ENCODE measurements around the gene WNK4.

WNK4 gene

DNA sequence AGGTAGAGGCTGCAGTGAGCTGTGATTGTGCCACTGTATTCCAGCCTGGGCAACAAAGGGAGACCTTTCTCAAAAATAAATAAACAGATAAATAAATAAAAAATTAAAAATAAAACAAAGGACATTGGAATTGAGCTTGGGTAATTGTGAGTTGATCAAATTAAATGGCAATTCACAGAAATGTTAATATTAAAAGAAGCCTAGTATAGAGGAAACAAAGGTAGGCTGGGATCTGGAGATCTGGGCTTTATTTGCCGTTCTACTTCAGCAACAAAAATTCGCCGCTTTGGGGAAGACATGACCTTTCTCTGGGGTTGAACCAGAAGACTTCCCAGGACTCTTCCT is 7.5 kb upstream of the WNK4 start:
- peak overlapping the region; percentile 94; the same call in 1 of the 2 replicates for H3K4me3 ChIP-seq (ENCODE audit: low read length)
- H3K4me1 ChIP-seq (ENCODE audit: control insufficient read depth, insufficient read depth, low read length): no peaks in the 10 kb centered on the region
- H3K27me3 ChIP-seq (ENCODE audit: control insufficient read depth, insufficient read depth, low read length): no peaks in the 10 kb centered on the region
- no peak overlapping the region for H3K27ac ChIP-seq (ENCODE audit: low read length)
- H3K36me3 ChIP-seq (ENCODE audit: control insufficient read depth, insufficient read depth, low read length): peaks cover 3% of the 10 kb centered on the region; the same call in 1 of the 2 replicates
- no peak for DNase-seq (ENCODE audit: low read depth, low spot score)
- WGBS (ENCODE audit: insufficient coverage, insufficient read length): no CpG with 5 or more reads among the region's 3 CpGs
- H3K9me3 ChIP-seq (ENCODE audit: control insufficient read depth, insufficient read depth, low read length): no peaks in the 10 kb centered on the region

GRCh38 chr17:42773290-42774035 is 6.9 kb upstream of the WNK4 start, which contains the start of gene VPS25:
Gene VPS25, plus strand, starts transcription at chr17:42773449. Its CDS starts 27 bp downstream, at chr17:42773476.
- Histone ChIP-seq H3K27ac (ENCODE audit: low read length) (no peak within 1 kb of the TSS), H3K36me3 (ENCODE audit: control insufficient read depth, insufficient read depth, low read length) (peaks cover 4% of the 10 kb centered on the region; the same call in 1 of the 2 replicates), H3K4me1 (ENCODE audit: control insufficient read depth, insufficient read depth, low read length) (no peaks in the 10 kb centered on the region), H3K4me3 (ENCODE audit: low read length) (peak within 1 kb of the TSS; percentile 94), H3K9me3 (ENCODE audit: control insufficient read depth, insufficient read depth, low read length) (no peaks in the 10 kb centered on the region), H3K27me3 (ENCODE audit: control insufficient read depth, insufficient read depth, low read length) (no peaks in the 10 kb centered on the region)
- DNase-seq (ENCODE audit: low read depth, low spot score): no peak
- WGBS (ENCODE audit: insufficient coverage, insufficient read length): no CpG with 5 or more reads among the region's 39 CpGs

DNA sequence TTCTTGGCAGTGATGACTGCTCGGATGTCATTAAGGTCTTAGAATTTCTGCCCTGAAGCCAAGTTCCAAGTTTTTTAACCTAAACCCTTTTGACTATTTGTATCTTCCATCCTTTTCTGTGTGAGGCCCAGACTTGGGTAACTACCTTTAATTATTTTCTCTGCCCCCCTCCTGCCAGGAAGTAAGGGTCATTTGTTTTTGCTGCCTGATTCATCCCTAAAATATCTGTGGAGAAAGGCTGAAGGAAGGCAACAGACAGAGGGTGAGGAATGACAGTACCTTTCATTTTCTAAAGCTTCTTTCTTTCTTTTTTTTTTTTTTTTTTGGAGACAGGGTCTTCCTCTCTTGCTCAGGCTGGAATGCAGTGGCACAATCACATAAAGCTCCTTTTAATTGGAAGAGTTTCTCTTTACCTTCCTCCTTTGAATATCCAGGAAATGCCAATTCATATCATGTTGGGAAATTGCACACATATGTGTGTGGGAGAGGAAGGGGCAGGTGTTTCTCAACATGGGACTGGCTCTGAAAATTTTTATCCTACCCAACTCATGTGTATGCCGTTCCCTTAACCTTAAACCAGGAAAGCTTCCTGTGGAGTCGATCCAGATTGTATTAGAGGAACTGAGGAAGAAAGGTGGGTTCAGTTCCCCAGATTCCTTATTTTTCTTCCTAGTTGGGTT is 6.2 kb upstream of the WNK4 start:
- no peak overlapping the region for H3K27ac ChIP-seq (ENCODE audit: low read length)

GRCh38 chr17:42775534-42776098 is 4.8 kb upstream of the WNK4 start:
- H3K27ac ChIP-seq (ENCODE audit: low read length): no peak overlapping the region
- WGBS (ENCODE audit: insufficient coverage, insufficient read length): no CpG with 5 or more reads among the region's 3 CpGs
- H3K4me3 ChIP-seq (ENCODE audit: low read length): no peak overlapping the region
- H3K36me3 ChIP-seq (ENCODE audit: control insufficient read depth, insufficient read depth, low read length): peaks cover 7% of the 10 kb centered on the region; the same call in 1 of the 2 replicates
- H3K9me3 ChIP-seq (ENCODE audit: control insufficient read depth, insufficient read depth, low read length): no peaks in the 10 kb centered on the region
- DNase-seq (ENCODE audit: low read depth, low spot score): no peak
- H3K27me3 ChIP-seq (ENCODE audit: control insufficient read depth, insufficient read depth, low read length): no peaks in the 10 kb centered on the region
- no peaks in the 10 kb centered on the region for H3K4me1 ChIP-seq (ENCODE audit: control insufficient read depth, insufficient read depth, low read length)

More for the DNA sequence above, 6.2 kb upstream of the WNK4 start:
- DNase-seq (ENCODE audit: low read depth, low spot score): no peak
- H3K27me3 ChIP-seq (ENCODE audit: control insufficient read depth, insufficient read depth, low read length): no peaks in the 10 kb centered on the region
- H3K36me3 ChIP-seq (ENCODE audit: control insufficient read depth, insufficient read depth, low read length): peaks cover 7% of the 10 kb centered on the region; the same call in 1 of the 2 replicates
- peak overlapping the region; percentile 94; the same call in 1 of the 2 replicates for H3K4me3 ChIP-seq (ENCODE audit: low read length)
- no CpG with 5 or more reads among the region's 3 CpGs for WGBS (ENCODE audit: insufficient coverage, insufficient read length)
- no peaks in the 10 kb centered on the region for H3K9me3 ChIP-seq (ENCODE audit: control insufficient read depth, insufficient read depth, low read length)
- H3K4me1 ChIP-seq (ENCODE audit: control insufficient read depth, insufficient read depth, low read length): no peaks in the 10 kb centered on the region

- Histone ChIP-seq H3K9me3 (ENCODE audit: control insufficient read depth, insufficient read depth, low read length) (no peaks in the 10 kb centered on the region), H3K27me3 (ENCODE audit: control insufficient read depth, insufficient read depth, low read length) (peaks cover 9% of the 10 kb centered on the region; the same call in 1 of the 2 replicates), H3K4me1 (ENCODE audit: control insufficient read depth, insufficient read depth, low read length) (peaks cover 4% of the 10 kb centered on the region), H3K27ac (ENCODE audit: low read length) (no peak overlapping the region), H3K4me3 (ENCODE audit: low read length) (no peak overlapping the region), H3K36me3 (ENCODE audit: control insufficient read depth, insufficient read depth, low read length) (peaks cover 7% of the 10 kb centered on the region; the same call in 1 of the 2 replicates)
- no peak for DNase-seq (ENCODE audit: low read depth, low spot score)
- no CpG with 5 or more reads among the region's 5 CpGs for WGBS (ENCODE audit: insufficient coverage, insufficient read length)
These were observed 1.8 kb upstream of the WNK4 start for GRCh38 chr17:42778570-42778969.

DNA sequence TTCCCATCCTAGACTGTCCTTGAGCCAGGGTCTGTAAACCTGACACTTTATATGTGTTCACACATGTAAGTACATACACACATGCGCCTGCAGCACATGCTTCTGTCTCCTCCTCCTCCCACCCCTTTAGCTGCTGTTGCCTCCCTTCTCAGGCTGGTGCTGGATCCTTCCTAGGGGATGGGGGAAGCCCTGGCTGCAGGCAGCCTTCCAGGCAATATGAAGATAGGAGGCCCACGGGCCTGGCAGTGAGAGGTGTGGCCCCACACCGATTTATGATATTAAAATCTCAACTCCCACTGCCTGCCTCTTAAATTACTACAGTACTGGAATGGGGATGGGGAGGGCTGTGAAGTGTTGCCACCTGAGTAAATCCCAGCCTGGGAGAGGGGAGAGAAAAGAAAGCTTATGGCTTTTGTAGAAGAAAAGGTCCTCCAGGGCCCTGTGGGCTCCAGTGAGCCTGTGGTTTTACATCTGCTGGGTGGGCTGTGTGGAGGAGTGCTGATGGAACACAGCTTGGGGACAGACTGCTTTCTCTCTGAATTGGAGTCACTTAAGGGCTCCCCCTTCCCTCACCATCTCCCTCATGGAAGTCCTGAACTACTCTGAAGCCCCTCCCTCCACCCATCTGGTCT is 990 bp upstream of the WNK4 start:
- Histone ChIP-seq H3K4me1 (ENCODE audit: control insufficient read depth, insufficient read depth, low read length) (peaks cover 4% of the 10 kb centered on the region), H3K27ac (ENCODE audit: low read length) (no peak overlapping the region), H3K4me3 (ENCODE audit: low read length) (no peak overlapping the region), H3K36me3 (ENCODE audit: control insufficient read depth, insufficient read depth, low read length) (peaks cover 7% of the 10 kb centered on the region; the same call in 1 of the 2 replicates), H3K9me3 (ENCODE audit: control insufficient read depth, insufficient read depth, low read length) (no peaks in the 10 kb centered on the region), H3K27me3 (ENCODE audit: control insufficient read depth, insufficient read depth, low read length) (peaks cover 9% of the 10 kb centered on the region; the same call in 1 of the 2 replicates)
- DNase-seq (ENCODE audit: low read depth, low spot score): no peak
- no CpG with 5 or more reads among the region's 3 CpGs for WGBS (ENCODE audit: insufficient coverage, insufficient read length)

DNA sequence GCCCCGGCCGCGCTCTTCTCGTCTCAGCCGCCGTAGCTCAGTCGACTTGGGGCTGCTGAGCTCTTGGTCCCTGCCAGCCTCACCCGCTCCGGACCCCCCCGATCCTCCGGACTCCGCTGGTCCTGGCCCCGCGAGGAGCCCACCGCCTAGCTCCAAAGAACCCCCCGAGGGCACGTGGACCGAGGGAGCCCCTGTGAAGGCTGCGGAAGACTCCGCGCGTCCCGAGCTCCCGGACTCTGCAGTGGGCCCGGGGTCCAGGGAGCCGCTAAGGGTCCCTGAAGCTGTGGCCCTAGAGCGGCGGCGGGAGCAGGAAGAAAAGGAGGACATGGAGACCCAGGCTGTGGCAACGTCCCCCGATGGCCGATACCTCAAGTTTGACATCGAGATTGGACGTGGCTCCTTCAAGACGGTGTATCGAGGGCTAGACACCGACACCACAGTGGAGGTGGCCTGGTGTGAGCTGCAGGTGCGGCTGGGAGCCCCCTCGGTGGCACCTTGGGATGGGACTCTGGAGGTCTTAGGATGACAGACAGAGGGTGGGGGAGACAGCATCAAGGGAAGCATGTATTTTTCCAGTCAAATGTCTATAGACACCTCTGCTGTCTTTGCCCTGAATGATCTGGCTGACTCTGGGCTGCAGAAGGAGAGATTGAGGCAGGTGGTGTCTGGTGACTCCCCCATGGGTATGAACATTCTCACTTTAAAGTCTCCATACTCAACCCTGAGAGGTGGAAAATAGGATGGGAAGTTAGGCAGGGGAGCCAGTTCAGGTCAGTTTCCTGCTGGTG is 635 bp downstream of the WNK4 start:
- Histone ChIP-seq H3K4me1 (ENCODE audit: control insufficient read depth, insufficient read depth, low read length) (peaks cover 4% of the 10 kb centered on the region), H3K36me3 (ENCODE audit: control insufficient read depth, insufficient read depth, low read length) (peaks cover 7% of the 10 kb centered on the region), H3K4me3 (ENCODE audit: low read length) (peak overlapping the region; percentile 59; the same call in 1 of the 2 replicates), H3K9me3 (ENCODE audit: control insufficient read depth, insufficient read depth, low read length) (no peaks in the 10 kb centered on the region), H3K27me3 (ENCODE audit: control insufficient read depth, insufficient read depth, low read length) (peaks cover 9% of the 10 kb centered on the region; the same call in 1 of the 2 replicates), H3K27ac (ENCODE audit: low read length) (no peak overlapping the region)
- whole genome bisulfite sequencing (ENCODE audit: insufficient coverage, insufficient read length): no CpG with 5 or more reads among the region's 39 CpGs
- no peak for DNase-seq (ENCODE audit: low read depth, low spot score)

- Histone ChIP-seq H3K4me3 (ENCODE audit: low read length) (no peak overlapping the region), H3K36me3 (ENCODE audit: control insufficient read depth, insufficient read depth, low read length) (peaks cover 7% of the 10 kb centered on the region), H3K9me3 (ENCODE audit: control insufficient read depth, insufficient read depth, low read length) (no peaks in the 10 kb centered on the region), H3K4me1 (ENCODE audit: control insufficient read depth, insufficient read depth, low read length) (peaks cover 4% of the 10 kb centered on the region), H3K27me3 (ENCODE audit: control insufficient read depth, insufficient read depth, low read length) (peaks cover 9% of the 10 kb centered on the region; the same call in 1 of the 2 replicates), H3K27ac (ENCODE audit: low read length) (no peak overlapping the region)
- no peak for DNase-seq (ENCODE audit: low read depth, low spot score)
- no CpG with 5 or more reads among the region's 10 CpGs for WGBS (ENCODE audit: insufficient coverage, insufficient read length)
These were observed 1.3 kb downstream of the WNK4 start for GRCh38 chr17:42781639-42782165.

GRCh38 chr17:42782166-42783061 is 2.0 kb downstream of the WNK4 start:
- Histone ChIP-seq H3K27me3 (ENCODE audit: control insufficient read depth, insufficient read depth, low read length) (peaks cover 9% of the 10 kb centered on the region; the same call in 1 of the 2 replicates), H3K9me3 (ENCODE audit: control insufficient read depth, insufficient read depth, low read length) (no peaks in the 10 kb centered on the region), H3K4me3 (ENCODE audit: low read length) (no peak overlapping the region), H3K27ac (ENCODE audit: low read length) (no peak overlapping the region), H3K36me3 (ENCODE audit: control insufficient read depth, insufficient read depth, low read length) (peaks cover 7% of the 10 kb centered on the region), H3K4me1 (ENCODE audit: control insufficient read depth, insufficient read depth, low read length) (peaks cover 4% of the 10 kb centered on the region)
- WGBS (ENCODE audit: insufficient coverage, insufficient read length): no CpG with 5 or more reads among the region's 29 CpGs
- no peak for DNase-seq (ENCODE audit: low read depth, low spot score)
